HepG2 (cell line): Measurements from ENCODE around the gene ADORA2B. TPM values are rescaled to one million over a fixed set of nuclear protein-coding genes. Genes with fewer than 3 reads are reported as not detected.

ENCODE experiments used
- ATAC-seq: fragments of 200-7000 bp; cut with Tn5 transposase; 3 replicates; pipeline ENCODE4 v1.9.1; 2020; ENCODE audit warnings: mild to moderate bottlenecking, moderate library complexity
- BruUV-seq: library from RNA; stranded (reverse); fragments of 400-500 nt; replicated peaks from 2 replicates; lab custom pipeline; 2021; lab: Mats Ljungman, UMichigan
- CTCF ChIA-PET: fragments of 300-600 bp; formaldehyde crosslinking; extraction: SDS; loops from one replicate; lab custom pipeline; 2021; ENCODE audit warnings: low total read pairs, inconsistent platforms, low intra/inter-chr PET ratio; lab: Yijun Ruan, JAX
- POLR2A ChIA-PET: fragments of 350-600 bp; sonication (Branson Sonifier 250); formaldehyde crosslinking; loops from one replicate; lab custom pipeline; 2020; ENCODE audit warnings: antibody characterized with exemption, inconsistent platforms; lab: Yijun Ruan, JAX
- DNase-seq: peaks from one replicate; pipeline ENCODE4 v3.0.0-alpha.2; 2015; ENCODE audit warnings: low spot score
- FAIRE-seq: peaks from 3 replicates; lab custom pipeline; 2011; peaks lifted over from hg19 to GRCh38; lab: Jason Lieb, UNC
- H2AFZ ChIP-seq: one replicate; pipeline ENCODE4 v1.6.1; 2011; ENCODE audit warnings: low read length, inconsistent platforms
- H3K27ac ChIP-seq: fragments of 300-600 bp; 3 replicates; pipeline ENCODE4 v1.8.0; 2011; ENCODE audit warnings: mixed run types, mild to moderate bottlenecking, mixed read lengths, low read length, inconsistent platforms; ENCODE audit not compliant: insufficient read depth; ENCODE audit errors: extremely low read length
- H3K27me3 ChIP-seq, 2 experiments: fragments of 200-600 bp in 1 of 2; 2 replicates in 1 of 2; 3 replicates in 1 of 2; pipeline versions ENCODE4 v1.6.0 to v1.8.0; 2011; ENCODE audit warnings: low read length in 2 of 2, mild to moderate bottlenecking in 2 of 2, moderate library complexity in 2 of 2, inconsistent platforms in 1 of 2; ENCODE audit not compliant: insufficient read depth in 2 of 2, control insufficient read depth in 1 of 2
- H3K36me3 ChIP-seq, 2 experiments: fragments of 200-600 bp in 1 of 2; replicated peaks in 1 of 2; 2 replicates in 1 of 2; 3 replicates in 1 of 2; pipeline versions ENCODE4 v1.5.1 to v1.8.0; 2011; ENCODE audit warnings: low read length in 2 of 2, inconsistent platforms in 1 of 2; ENCODE audit not compliant: insufficient read depth in 2 of 2, control insufficient read depth in 1 of 2
- H3K4me1 ChIP-seq: 2 replicates; pipeline ENCODE4 v1.5.1; 2012; ENCODE audit warnings: low read length, inconsistent platforms; ENCODE audit not compliant: insufficient read depth
- H3K4me2 ChIP-seq: 2 replicates; pipeline ENCODE4 v1.6.0; 2011; ENCODE audit warnings: low read depth, low read length, inconsistent platforms
- H3K4me3 ChIP-seq, 3 experiments: fragments of 200-600 bp in 1 of 3; sonication (generic), shearing (Covaris generic) in 1 of 3; replicated peaks in 1 of 3; 2 replicates each; pipeline ENCODE4 v1.5.1; 2011 to 2016; ENCODE audit warnings: low read length in 3 of 3, inconsistent platforms in 2 of 3, low read depth in 2 of 3, mild to moderate bottlenecking in 2 of 3, control low read depth in 1 of 3, mixed read lengths in 1 of 3; ENCODE audit not compliant: insufficient read depth in 1 of 3
- H3K79me2 ChIP-seq: one replicate; pipeline ENCODE4 v1.6.1; 2011; ENCODE audit warnings: low read length, inconsistent platforms; ENCODE audit not compliant: insufficient read depth
- H3K9ac ChIP-seq: 2 replicates; pipeline ENCODE4 v1.6.0; 2011; ENCODE audit warnings: mild to moderate bottlenecking, low read depth, low read length, inconsistent platforms; ENCODE audit not compliant: insufficient read depth
- H3K9me3 ChIP-seq: 2 replicates; pipeline ENCODE4 v1.5.1; 2012; ENCODE audit warnings: mild to moderate bottlenecking, low read length
- H4K20me1 ChIP-seq: 2 replicates; pipeline ENCODE4 v1.6.0; 2011; ENCODE audit warnings: inconsistent platforms, mild to moderate bottlenecking, low read length, moderate library complexity; ENCODE audit not compliant: insufficient read depth
- CBX2 ChIP-seq, 2 experiments: fragments of 200-600 bp in 1 of 2; sonication (generic); formaldehyde crosslinking in 1 of 2; IDR thresholded peaks; 2 replicates each; pipeline versions ENCODE4 v1.7.0 to v1.8.1; 2018 to 2022; ENCODE audit warnings: low read depth in 2 of 2, low read length in 1 of 2, mild to moderate bottlenecking in 1 of 2, missing genetic modification reagents in 1 of 2
- FOXA3 ChIP-seq: IDR thresholded peaks from 2 replicates; pipeline ENCODE4 v1.6.1; 2016; ENCODE audit warnings: missing genetic modification reagents, missing compliant biosample characterization
- KLF6 ChIP-seq: IDR thresholded peaks from 2 replicates; pipeline ENCODE4 v1.8.0; 2016; ENCODE audit warnings: missing biosample characterization, missing genetic modification reagents
- ZNF224 ChIP-seq: sonication (generic); formaldehyde crosslinking; IDR thresholded peaks from 2 replicates; pipeline ENCODE4 v1.5.0; 2020; ENCODE audit warnings: mild to moderate bottlenecking, missing genetic modification reagents
- ZNF24 ChIP-seq: fragments of 450-650 bp; IDR thresholded peaks from 2 replicates; pipeline ENCODE4 v1.6.1; 2017; ENCODE audit warnings: antibody characterized with exemption, mild to moderate bottlenecking
- ZNF331 ChIP-seq: sonication (generic); formaldehyde crosslinking; IDR thresholded peaks from 2 replicates; pipeline ENCODE4 v1.4.0; 2020; ENCODE audit warnings: missing genetic modification reagents
- ZNF776 ChIP-seq: sonication (generic); formaldehyde crosslinking; IDR thresholded peaks from 2 replicates; pipeline ENCODE4 v1.4.0; 2020; ENCODE audit warnings: mild to moderate bottlenecking, missing genetic modification reagents
- ZNF781 ChIP-seq: sonication (generic); formaldehyde crosslinking; IDR thresholded peaks from 2 replicates; pipeline ENCODE4 v1.5.1; 2020; ENCODE audit warnings: borderline replicate concordance, mild to moderate bottlenecking, missing genetic modification reagents; ENCODE audit errors: not compliant biosample characterization
- ZNF792 ChIP-seq: IDR thresholded peaks from 2 replicates; pipeline ENCODE4 v1.6.1; 2016
- ZNF839 ChIP-seq: sonication (generic); formaldehyde crosslinking; IDR thresholded peaks from 2 replicates; pipeline ENCODE4 v1.4.0; 2020; ENCODE audit warnings: missing genetic modification reagents, mild to moderate bottlenecking, borderline replicate concordance
- WGBS: methylation state at CpG from one replicate; pipeline ENCODE4 v1.1.6; 2017; ENCODE audit warnings: low lambda C conversion rate; 5-methylcytosine and 5-hydroxymethylcytosine counted together
- in situ Hi-C: cut with HindIII; loops from 2 replicates; pipeline ENCODE4 v1.10.0; 2017; ENCODE audit warnings: low pct_unique_long_range_greater_than_20kb; ENCODE audit not compliant: extremely low pct_ligation_motif_present
- intact Hi-C: fragments of 100-400 bp; cut with micrococcal nuclease; formaldehyde crosslinking; loops from one replicate; pipeline ENCODE4 v1.10.0; 2022; ENCODE audit not compliant: unreplicated experiment
- polyA plus RNA-seq, 8 experiments: library from polyadenylated mRNA; depleted of rRNA in 3 of 8; stranded (reverse) in 7 of 8; unstranded in 1 of 8; fragments of >200 nt; fragmentation: Illumina TruSeq in 4 of 8; extraction: Trizol in 4 of 8; gene quantifications; 2 replicates each; pipeline versions ENCODE4 v1.2.1 to v1.2.3, GENCODE V29; 2011 to 2016; ENCODE audit warnings: low read depth in 4 of 8, missing spikeins in 1 of 8, mixed read lengths in 1 of 8; ENCODE audit not compliant: insufficient read depth in 1 of 8
- total RNA-seq, 5 experiments: library from RNA; depleted of rRNA; stranded (reverse); fragments of >200 nt; fragmentation: Illumina TruSeq; extraction: Trizol; gene quantifications; 2 replicates each; pipeline ENCODE4 v1.2.3, GENCODE V29; 2016; ENCODE audit warnings: low read depth in 1 of 5
- TF ChIP-seq, protein P1 (sequence below), 2 experiments: sonication (generic) in 1 of 2; formaldehyde crosslinking in 1 of 2; IDR thresholded peaks; 2 replicates each; pipeline versions ENCODE4 v1.4.0 to v1.6.1; 2018 to 2020; ENCODE audit warnings: missing genetic modification reagents in 2 of 2, borderline replicate concordance in 1 of 2, low read depth in 1 of 2, mild to moderate bottlenecking in 1 of 2, missing biosample characterization in 1 of 2
- TF ChIP-seq, protein P2 (sequence below): sonication (generic); formaldehyde crosslinking; IDR thresholded peaks from 2 replicates; pipeline ENCODE4 v1.5.1; 2020; ENCODE audit warnings: missing genetic modification reagents, mild to moderate bottlenecking, borderline replicate concordance
- TF ChIP-seq, protein P3 (sequence below): sonication (generic); formaldehyde crosslinking; IDR thresholded peaks from 2 replicates; pipeline ENCODE4 v1.5.1; 2020; ENCODE audit warnings: missing genetic modification reagents, mild to moderate bottlenecking, borderline replicate concordance
- TF ChIP-seq, protein P4 (sequence below): sonication (generic); formaldehyde crosslinking; IDR thresholded peaks from 2 replicates; pipeline ENCODE4 v1.9.0; 2021; ENCODE audit warnings: missing genetic modification reagents, borderline replicate concordance

ADORA2B gene
- total and polyA plus RNA-seq, 2 of the 13 experiments (the other 11 are each of a cell fraction or from before 2014, with no cell fraction given) = 10.4 to 20.0 TPM

DNA sequence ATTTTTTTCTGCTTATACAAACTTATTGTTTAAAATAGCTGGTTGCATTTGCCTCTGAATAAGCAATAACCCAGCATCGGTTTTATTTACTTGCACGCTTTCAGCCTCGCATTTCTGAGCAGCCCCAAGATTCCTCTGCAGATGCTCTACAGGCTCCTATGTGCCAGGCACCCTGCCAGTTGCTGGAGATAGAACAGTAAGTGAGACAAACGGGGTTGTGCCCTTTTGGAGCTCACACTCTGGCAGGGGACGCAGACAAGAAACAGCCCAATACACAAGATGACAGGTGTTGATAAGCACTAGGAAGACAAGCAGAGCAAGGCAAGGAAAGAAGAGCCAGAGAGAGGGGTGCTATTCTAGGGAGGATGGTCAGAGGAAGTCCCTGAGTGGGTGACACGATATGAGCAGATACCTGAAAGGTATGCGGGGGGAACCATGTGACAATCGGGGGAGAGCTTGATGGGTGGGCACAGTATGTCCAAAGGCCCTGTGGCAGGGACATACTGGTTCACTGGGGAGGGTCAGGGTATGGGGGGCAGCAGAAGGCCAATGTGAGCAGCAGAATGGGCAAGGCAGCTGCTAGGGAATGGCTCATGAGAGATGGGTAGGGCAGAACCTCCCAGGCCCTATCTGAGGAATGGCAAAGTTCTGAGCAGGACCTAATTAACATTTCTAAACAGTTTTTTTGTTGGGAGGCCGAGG, 18.7 kb upstream of the ADORA2B start:
- Histone ChIP-seq H3K27me3 (peaks cover 2 to 13% of the 10 kb centered on the region in 2 experiments; a peak in 1 of 5 replicates), H3K9me3 (no peaks in the 10 kb centered on the region), H4K20me1 (no peaks in the 10 kb centered on the region), H3K9ac (no peak overlapping the region), H2AFZ (no peak overlapping the region), H3K36me3 (no peaks in the 10 kb centered on the region), H3K27ac (no peak overlapping the region), H3K4me1 (peaks cover 9% of the 10 kb centered on the region), H3K4me2 (no peak overlapping the region), H3K4me3 (no peak overlapping the region), H3K79me2 (no peaks in the 10 kb centered on the region)
- TF ChIP-seq ZNF781 (no peak), ZNF776 (no peak), KLF6 (CRISPR knock-in tag) (no peak), ZNF839 (no peak), FOXA3 (CRISPR knock-in tag) (no peak), ZNF224 (CRISPR knock-in tag) (no peak), ZNF792 (CRISPR knock-in tag) (no peak), CBX2 (IDR thresholded peaks at IDR 0.05; ENCODE audit: low read depth, low read length) (no peak), CBX2 (CRISPR knock-in tag; IDR thresholded peaks at IDR 0.05; ENCODE audit: low read depth) (no peak), ZNF331 (CRISPR knock-in tag) (no peak), ZNF24 (no peak)
- TF ChIP-seq, protein P1, sequence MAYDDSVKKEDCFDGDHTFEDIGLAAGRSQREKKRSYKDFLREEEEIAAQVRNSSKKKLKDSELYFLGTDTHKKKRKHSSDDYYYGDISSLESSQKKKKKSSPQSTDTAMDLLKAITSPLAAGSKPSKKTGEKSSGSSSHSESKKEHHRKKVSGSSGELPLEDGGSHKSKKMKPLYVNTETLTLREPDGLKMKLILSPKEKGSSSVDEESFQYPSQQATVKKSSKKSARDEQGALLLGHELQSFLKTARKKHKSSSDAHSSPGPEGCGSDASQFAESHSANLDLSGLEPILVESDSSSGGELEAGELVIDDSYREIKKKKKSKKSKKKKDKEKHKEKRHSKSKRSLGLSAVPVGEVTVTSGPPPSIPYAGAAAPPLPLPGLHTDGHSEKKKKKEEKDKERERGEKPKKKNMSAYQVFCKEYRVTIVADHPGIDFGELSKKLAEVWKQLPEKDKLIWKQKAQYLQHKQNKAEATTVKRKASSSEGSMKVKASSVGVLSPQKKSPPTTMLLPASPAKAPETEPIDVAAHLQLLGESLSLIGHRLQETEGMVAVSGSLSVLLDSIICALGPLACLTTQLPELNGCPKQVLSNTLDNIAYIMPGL (CRISPR knock-in tag; IDR thresholded peaks at IDR 0.05; ENCODE audit: borderline replicate concordance in 1 of 2, low read depth in 1 of 2) = no peak
- TF ChIP-seq, protein P2, sequence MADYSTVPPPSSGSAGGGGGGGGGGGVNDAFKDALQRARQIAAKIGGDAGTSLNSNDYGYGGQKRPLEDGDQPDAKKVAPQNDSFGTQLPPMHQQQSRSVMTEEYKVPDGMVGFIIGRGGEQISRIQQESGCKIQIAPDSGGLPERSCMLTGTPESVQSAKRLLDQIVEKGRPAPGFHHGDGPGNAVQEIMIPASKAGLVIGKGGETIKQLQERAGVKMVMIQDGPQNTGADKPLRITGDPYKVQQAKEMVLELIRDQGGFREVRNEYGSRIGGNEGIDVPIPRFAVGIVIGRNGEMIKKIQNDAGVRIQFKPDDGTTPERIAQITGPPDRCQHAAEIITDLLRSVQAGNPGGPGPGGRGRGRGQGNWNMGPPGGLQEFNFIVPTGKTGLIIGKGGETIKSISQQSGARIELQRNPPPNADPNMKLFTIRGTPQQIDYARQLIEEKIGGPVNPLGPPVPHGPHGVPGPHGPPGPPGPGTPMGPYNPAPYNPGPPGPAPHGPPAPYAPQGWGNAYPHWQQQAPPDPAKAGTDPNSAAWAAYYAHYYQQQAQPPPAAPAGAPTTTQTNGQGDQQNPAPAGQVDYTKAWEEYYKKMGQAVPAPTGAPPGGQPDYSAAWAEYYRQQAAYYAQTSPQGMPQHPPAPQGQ = no peak
- TF ChIP-seq, protein P3, sequence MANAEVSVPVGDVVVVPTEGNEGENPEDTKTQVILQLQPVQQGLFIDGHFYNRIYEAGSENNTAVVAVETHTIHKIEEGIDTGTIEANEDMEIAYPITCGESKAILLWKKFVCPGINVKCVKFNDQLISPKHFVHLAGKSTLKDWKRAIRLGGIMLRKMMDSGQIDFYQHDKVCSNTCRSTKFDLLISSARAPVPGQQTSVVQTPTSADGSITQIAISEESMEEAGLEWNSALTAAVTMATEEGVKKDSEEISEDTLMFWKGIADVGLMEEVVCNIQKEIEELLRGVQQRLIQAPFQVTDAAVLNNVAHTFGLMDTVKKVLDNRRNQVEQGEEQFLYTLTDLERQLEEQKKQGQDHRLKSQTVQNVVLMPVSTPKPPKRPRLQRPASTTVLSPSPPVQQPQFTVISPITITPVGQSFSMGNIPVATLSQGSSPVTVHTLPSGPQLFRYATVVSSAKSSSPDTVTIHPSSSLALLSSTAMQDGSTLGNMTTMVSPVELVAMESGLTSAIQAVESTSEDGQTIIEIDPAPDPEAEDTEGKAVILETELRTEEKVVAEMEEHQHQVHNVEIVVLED = no peak
- TF ChIP-seq, protein P4, sequence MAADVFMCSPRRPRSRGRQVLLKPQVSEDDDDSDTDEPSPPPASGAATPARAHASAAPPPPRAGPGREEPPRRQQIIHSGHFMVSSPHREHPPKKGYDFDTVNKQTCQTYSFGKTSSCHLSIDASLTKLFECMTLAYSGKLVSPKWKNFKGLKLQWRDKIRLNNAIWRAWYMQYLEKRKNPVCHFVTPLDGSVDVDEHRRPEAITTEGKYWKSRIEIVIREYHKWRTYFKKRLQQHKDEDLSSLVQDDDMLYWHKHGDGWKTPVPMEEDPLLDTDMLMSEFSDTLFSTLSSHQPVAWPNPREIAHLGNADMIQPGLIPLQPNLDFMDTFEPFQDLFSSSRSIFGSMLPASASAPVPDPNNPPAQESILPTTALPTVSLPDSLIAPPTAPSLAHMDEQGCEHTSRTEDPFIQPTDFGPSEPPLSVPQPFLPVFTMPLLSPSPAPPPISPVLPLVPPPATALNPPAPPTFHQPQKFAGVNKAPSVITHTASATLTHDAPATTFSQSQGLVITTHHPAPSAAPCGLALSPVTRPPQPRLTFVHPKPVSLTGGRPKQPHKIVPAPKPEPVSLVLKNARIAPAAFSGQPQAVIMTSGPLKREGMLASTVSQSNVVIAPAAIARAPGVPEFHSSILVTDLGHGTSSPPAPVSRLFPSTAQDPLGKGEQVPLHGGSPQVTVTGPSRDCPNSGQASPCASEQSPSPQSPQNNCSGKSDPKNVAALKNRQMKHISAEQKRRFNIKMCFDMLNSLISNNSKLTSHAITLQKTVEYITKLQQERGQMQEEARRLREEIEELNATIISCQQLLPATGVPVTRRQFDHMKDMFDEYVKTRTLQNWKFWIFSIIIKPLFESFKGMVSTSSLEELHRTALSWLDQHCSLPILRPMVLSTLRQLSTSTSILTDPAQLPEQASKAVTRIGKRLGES = no peak
- WGBS = 57% methylated on average over 9 of the region's 9 CpGs
- FAIRE-seq (no peak), DNase-seq (no peak), ATAC-seq (no peak)
- intact Hi-C loops = no loop called here
- in situ Hi-C loops = loop anchor here (25.0 kb wide), 1 partner anchor 89 kb away; no protein-coding TSS in a partner anchor
- ChIA-PET CTCF (no interaction called here), POLR2A (no interaction called here)
- no TSS peak for BruUV-seq
